Esophagus muscularis mucosa (tissue), 4 donors: ENCODE data around the gene AGPAT4.

Experiments used
- CTCF ChIP-seq, 3 experiments: fragments of 200-600 bp in 2 of 3; fragments of 450-650 bp in 1 of 3; sonication (generic) in 2 of 3; IDR thresholded peaks; one replicate each; pipeline ENCODE4 v1.5.1; 2017 to 2019; ENCODE audit warnings: antibody characterized with exemption in 3 of 3, mild to moderate bottlenecking in 2 of 3, moderate library complexity in 1 of 3
- EP300 ChIP-seq: sonication (generic); formaldehyde crosslinking; IDR thresholded peaks from one replicate; pipeline ENCODE4 v1.6.1; 2017; ENCODE audit warnings: antibody characterized with exemption
- POLR2A ChIP-seq: fragments of 450-650 bp; IDR thresholded peaks from one replicate; pipeline ENCODE4 v1.6.1; 2017; ENCODE audit warnings: antibody characterized with exemption, moderate library complexity, mild to moderate bottlenecking, low read depth
- POLR2AphosphoS5 ChIP-seq, 2 donors: sonication (generic); formaldehyde crosslinking; IDR thresholded peaks; one replicate each; pipeline ENCODE4 v1.6.1; 2017; ENCODE audit warnings: antibody characterized with exemption in 2 of 2

GRCh38 chr6:161151660-161152526 lies 122.0 kb downstream of the AGPAT4 start:
- TF ChIP-seq CTCF (IDR thresholded peaks at IDR 0.05) = no peak
- no peak for TF ChIP-seq POLR2A
- no peak for TF ChIP-seq POLR2AphosphoS5 (IDR thresholded peaks at IDR 0.05)
- no peak for TF ChIP-seq EP300
